ENCODE data around the gene CELSR1. TPM values are rescaled to one million over a fixed set of nuclear protein-coding genes. Genes with fewer than 3 reads are reported as not detected.

CELSR1 gene
- polyA plus RNA-seq, 1 experiment = 1.0 TPM

DNA sequence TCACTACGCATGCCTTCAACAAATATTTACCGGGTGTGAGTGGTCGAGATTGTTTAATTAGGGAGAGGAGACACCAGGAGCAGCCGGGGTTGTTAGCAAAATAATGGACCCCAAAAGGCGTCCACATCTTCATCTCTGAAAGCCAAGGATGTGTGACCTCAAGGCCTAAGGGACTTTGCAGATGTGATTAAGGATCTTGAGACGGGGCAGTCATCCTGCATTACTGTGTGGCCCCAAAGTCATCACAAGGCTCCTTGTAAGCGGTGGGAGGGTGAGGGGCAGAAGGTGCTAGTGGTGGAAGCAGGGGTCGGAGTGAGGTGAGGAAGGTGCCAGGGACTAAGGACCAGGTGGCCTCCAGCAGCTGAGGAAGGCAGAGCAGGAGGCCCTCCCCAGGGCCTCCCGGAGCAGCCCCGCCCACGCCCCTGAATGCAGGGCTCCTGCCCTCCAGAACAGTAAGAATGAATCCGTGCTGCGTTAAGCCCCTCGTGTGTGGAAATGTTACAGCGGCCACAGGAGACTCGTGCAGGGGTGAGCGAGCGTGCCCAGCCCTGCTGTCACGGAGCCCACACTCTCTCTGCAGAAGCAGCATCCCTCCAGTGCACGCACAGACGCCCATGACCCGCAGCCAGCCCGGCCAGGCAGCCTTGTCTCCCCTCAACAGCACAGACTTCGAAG lies 83.5 kb downstream of the CELSR1 start:
- POLR2A ChIA-PET = no interaction called here
- H3K27me3 ChIP-seq (ENCODE audit: control insufficient read depth, insufficient read depth, low read length) = no peaks in the 10 kb centered on the region; the same call in 1 of the 2 replicates
- TF ChIP-seq CTCF (IDR thresholded peaks at IDR 0.05; ENCODE audit: insufficient read depth, low read depth, low read length) = no peak
- CTCF ChIA-PET = no interaction called here
- DNase-seq (ENCODE audit: low read depth) = no peak
- H3K36me3 ChIP-seq (ENCODE audit: control insufficient read depth, insufficient read depth, low read length) = no peaks in the 10 kb centered on the region
- H3K4me3 ChIP-seq (ENCODE audit: low read depth, low read length) = no peak overlapping the region

GRCh38 chr22:46453006-46453828 lies 84.2 kb downstream of the CELSR1 start:
- Histone ChIP-seq H3K36me3 (ENCODE audit: control insufficient read depth, insufficient read depth, low read length) (no peaks in the 10 kb centered on the region), H3K27me3 (ENCODE audit: control insufficient read depth, insufficient read depth, low read length) (no peaks in the 10 kb centered on the region; the same call in none of the 2 replicates), H3K4me3 (ENCODE audit: low read depth, low read length) (no peak overlapping the region)
- no peak for DNase-seq (ENCODE audit: low read depth)
- ChIA-PET POLR2A (no interaction called here), CTCF (no interaction called here)
- TF ChIP-seq CTCF (IDR thresholded peaks at IDR 0.05; ENCODE audit: insufficient read depth, low read depth, low read length) = no peak

DNA sequence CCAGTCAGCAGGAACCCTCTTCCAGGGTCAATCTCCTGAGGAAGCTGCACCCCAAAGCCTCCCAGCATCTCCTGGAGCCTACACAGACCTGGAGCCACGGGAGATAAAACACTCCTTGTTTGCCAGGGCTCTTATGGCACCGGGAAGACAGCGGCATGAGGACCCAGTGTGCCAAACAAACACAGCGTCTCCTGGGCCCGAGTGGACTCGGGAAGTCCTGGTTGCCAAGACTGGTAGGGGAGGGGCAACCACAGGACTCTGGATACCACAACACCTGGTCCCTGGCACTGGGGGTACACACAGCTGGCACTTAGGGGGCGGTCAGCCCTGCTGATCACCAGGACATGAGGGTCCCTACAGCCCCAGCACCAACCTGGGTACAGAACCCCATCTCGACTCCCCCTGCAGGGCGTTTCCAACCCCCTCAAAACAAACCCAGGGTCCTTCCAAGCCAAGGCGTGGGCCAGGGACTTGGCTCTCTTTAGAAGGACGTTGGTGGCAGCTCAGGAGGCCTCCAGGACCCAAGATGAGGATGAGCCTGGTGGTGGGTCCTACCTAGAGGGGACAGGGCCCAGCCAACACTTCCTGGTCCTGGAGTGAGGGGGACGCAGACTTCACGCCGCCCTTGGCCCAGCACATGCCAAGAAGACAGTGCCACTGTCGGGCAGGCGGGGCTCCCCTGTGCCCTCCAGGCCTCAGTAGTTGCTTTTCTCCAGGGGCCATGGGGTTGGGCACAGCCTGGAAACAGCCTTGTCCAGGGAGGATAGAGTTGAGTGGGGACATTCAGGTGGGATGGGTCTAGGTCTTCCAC lies 85.0 kb downstream of the CELSR1 start:
- Histone ChIP-seq H3K4me3 (ENCODE audit: low read depth, low read length) (no peak overlapping the region), H3K27me3 (ENCODE audit: control insufficient read depth, insufficient read depth, low read length) (peaks cover under 1% of the 10 kb centered on the region), H3K36me3 (ENCODE audit: control insufficient read depth, insufficient read depth, low read length) (no peaks in the 10 kb centered on the region)
- TF ChIP-seq CTCF (IDR thresholded peaks at IDR 0.05; ENCODE audit: insufficient read depth, low read depth, low read length) = no peak
- DNase-seq (ENCODE audit: low read depth) = no peak
- POLR2A ChIA-PET = no interaction called here
- CTCF ChIA-PET = no interaction called here

DNA sequence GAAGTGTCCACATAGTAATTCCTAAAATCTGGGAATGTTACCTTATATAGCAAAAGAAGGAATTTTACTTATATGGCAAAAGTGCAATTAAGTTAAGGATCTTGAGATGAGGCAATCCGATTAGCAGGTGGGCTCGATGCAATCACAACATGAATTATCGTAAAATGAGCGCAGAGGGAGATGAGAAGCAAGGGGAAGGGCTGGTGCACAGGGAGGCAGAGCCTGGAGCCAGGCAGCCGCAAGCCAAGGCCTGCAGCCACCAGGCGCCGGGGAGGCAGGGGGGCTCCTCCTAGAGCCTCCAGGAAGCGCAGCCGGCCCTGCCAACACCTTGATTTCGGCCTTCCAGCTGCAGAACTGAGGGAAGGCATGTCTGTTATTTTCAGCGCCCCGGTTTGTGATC lies 85.7 kb downstream of the CELSR1 start:
- CTCF ChIA-PET = no interaction called here
- POLR2A ChIA-PET = no interaction called here
- peaks cover 1% of the 10 kb centered on the region for H3K27me3 ChIP-seq (ENCODE audit: control insufficient read depth, insufficient read depth, low read length)

More for the DNA sequence above, 85.7 kb downstream of the CELSR1 start:
- H3K4me3 ChIP-seq (ENCODE audit: low read depth, low read length) = no peak overlapping the region
- H3K36me3 ChIP-seq (ENCODE audit: control insufficient read depth, insufficient read depth, low read length) = no peaks in the 10 kb centered on the region
- no peak for DNase-seq (ENCODE audit: low read depth)
- TF ChIP-seq CTCF (IDR thresholded peaks at IDR 0.05; ENCODE audit: insufficient read depth, low read depth, low read length) = no peak
